ENCODE results near the gene VAV3.

Gene VAV3

GRCh38 chr1:107670397-107671040, 294.5 kb downstream of the VAV3 start:
- TF ChIP-seq CTCF (IDR thresholded peaks at IDR 0.05; ENCODE audit: low read depth, low read length, poor library complexity, severe bottlenecking) (no peak), EZH2phosphoT487 (IDR thresholded peaks at IDR 0.05; ENCODE audit: borderline replicate concordance, low read length) (no peak)
- Histone ChIP-seq H4K20me1 (ENCODE audit: control insufficient read depth, insufficient read depth, low read depth, low read length) (no peaks in the 10 kb centered on the region), H3K36me3 (ENCODE audit: control insufficient read depth, low read length) (no peaks in the 10 kb centered on the region), H3F3A (ENCODE audit: control insufficient read depth, insufficient read depth) (no peaks in the 10 kb centered on the region), H3K4me1 (ENCODE audit: control insufficient read depth, low read length) (no peaks in the 10 kb centered on the region), H3K4me2 (ENCODE audit: low read length) (no peak overlapping the region), H3K79me2 (ENCODE audit: control insufficient read depth, low read length) (no peaks in the 10 kb centered on the region), H3K27ac (ENCODE audit: low read depth, low read length) (no peak overlapping the region), H3K27me3 (ENCODE audit: control insufficient read depth, low read length) (no peaks in the 10 kb centered on the region), H3K4me3 (ENCODE audit: low read length) (no peak overlapping the region), H3K9me2 (replicated peaks; ENCODE audit: control insufficient read depth, low read length) (no peaks in the 10 kb centered on the region), H3K9me3 (ENCODE audit: control insufficient read depth, insufficient read depth, low read length) (no peaks in the 10 kb centered on the region)

DNA sequence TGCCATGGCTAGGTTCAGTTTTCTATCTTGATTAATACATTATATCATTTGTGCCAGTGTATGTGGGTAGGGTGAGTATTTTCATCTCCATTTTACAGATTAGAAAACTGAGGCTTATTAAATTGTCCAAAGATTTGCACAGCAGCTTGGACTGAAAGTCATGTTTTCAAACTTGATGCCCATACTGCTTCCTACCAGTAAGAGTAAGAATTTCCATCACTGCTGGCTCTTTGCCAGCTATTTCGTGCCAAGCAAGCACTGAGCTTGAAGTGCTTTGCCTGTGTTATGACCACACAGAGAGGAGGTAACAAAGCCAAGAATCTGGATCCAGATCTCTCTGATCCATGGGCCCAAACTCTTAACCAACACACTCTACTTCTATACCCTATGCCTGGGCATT, 295.0 kb downstream of the VAV3 start:
- H3K4me1 ChIP-seq (ENCODE audit: control insufficient read depth, low read length), result no peaks in the 10 kb centered on the region
- H3K9me2 ChIP-seq (replicated peaks; ENCODE audit: control insufficient read depth, low read length), result no peaks in the 10 kb centered on the region
- H3K4me2 ChIP-seq (ENCODE audit: low read length), result no peak overlapping the region
- H4K20me1 ChIP-seq (ENCODE audit: control insufficient read depth, insufficient read depth, low read depth, low read length), result no peaks in the 10 kb centered on the region
- TF ChIP-seq CTCF (IDR thresholded peaks at IDR 0.05; ENCODE audit: low read depth, low read length, poor library complexity, severe bottlenecking) (no peak), EZH2phosphoT487 (IDR thresholded peaks at IDR 0.05; ENCODE audit: borderline replicate concordance, low read length) (no peak)
- H3K27me3 ChIP-seq (ENCODE audit: control insufficient read depth, low read length), result no peaks in the 10 kb centered on the region
- no peaks in the 10 kb centered on the region for H3K9me3 ChIP-seq (ENCODE audit: control insufficient read depth, insufficient read depth, low read length)
- no peak overlapping the region for H3K4me3 ChIP-seq (ENCODE audit: low read length)
- H3K36me3 ChIP-seq (ENCODE audit: control insufficient read depth, low read length), result no peaks in the 10 kb centered on the region
- no peaks in the 10 kb centered on the region for H3F3A ChIP-seq (ENCODE audit: control insufficient read depth, insufficient read depth)
- H3K79me2 ChIP-seq (ENCODE audit: control insufficient read depth, low read length), result no peaks in the 10 kb centered on the region
- no peak overlapping the region for H3K27ac ChIP-seq (ENCODE audit: low read depth, low read length)

DNA sequence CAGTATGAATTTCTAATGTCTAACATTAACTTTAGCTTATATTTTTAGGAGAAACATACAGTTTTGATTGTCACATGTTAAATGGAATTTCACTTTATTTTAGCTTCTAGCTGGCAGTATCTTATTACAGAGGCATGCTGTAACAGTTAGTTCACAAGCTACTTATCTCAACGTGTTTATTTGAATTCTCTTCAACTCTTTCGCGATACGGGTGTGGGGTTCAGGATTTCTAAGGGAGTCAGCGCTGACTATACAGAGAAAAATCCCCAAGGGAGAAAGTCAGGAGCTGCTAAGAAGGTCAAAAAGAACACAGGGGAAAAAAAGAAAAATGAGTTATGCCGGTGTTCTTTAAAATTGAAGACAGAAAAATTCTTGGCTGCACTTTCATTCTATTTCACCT, 296.2 kb downstream of the VAV3 start:
- Histone ChIP-seq H3F3A (ENCODE audit: control insufficient read depth, insufficient read depth) (no peaks in the 10 kb centered on the region), H4K20me1 (ENCODE audit: control insufficient read depth, insufficient read depth, low read depth, low read length) (no peaks in the 10 kb centered on the region)

More for the DNA sequence above, 296.2 kb downstream of the VAV3 start:
- TF ChIP-seq EZH2phosphoT487 (IDR thresholded peaks at IDR 0.05; ENCODE audit: borderline replicate concordance, low read length) (no peak), CTCF (IDR thresholded peaks at IDR 0.05; ENCODE audit: low read depth, low read length, poor library complexity, severe bottlenecking) (no peak)
- no peak overlapping the region for H3K27ac ChIP-seq (ENCODE audit: low read depth, low read length)
- no peaks in the 10 kb centered on the region for H3K9me3 ChIP-seq (ENCODE audit: control insufficient read depth, insufficient read depth, low read length)
- no peaks in the 10 kb centered on the region for H3K27me3 ChIP-seq (ENCODE audit: control insufficient read depth, low read length)
- no peaks in the 10 kb centered on the region for H3K9me2 ChIP-seq (replicated peaks; ENCODE audit: control insufficient read depth, low read length)
- H3K4me2 ChIP-seq (ENCODE audit: low read length), result no peak overlapping the region
- no peaks in the 10 kb centered on the region for H3K79me2 ChIP-seq (ENCODE audit: control insufficient read depth, low read length)
- H3K4me3 ChIP-seq (ENCODE audit: low read length), result no peak overlapping the region
- no peaks in the 10 kb centered on the region for H3K4me1 ChIP-seq (ENCODE audit: control insufficient read depth, low read length)
- no peaks in the 10 kb centered on the region for H3K36me3 ChIP-seq (ENCODE audit: control insufficient read depth, low read length)
